HepG2 (cell line): ENCODE data around the gene PERP. TPM values are rescaled to one million over a fixed set of nuclear protein-coding genes. Genes with fewer than 3 reads are reported as not detected.

ENCODE experiments used
- ARNT2 ChIP-seq: sonication (generic); formaldehyde crosslinking; IDR thresholded peaks from 2 replicates; pipeline ENCODE4 v1.8.0; 2022; ENCODE audit warnings: mild to moderate bottlenecking, low read depth, missing genetic modification reagents, moderate library complexity
- CEBPB ChIP-seq: IDR thresholded peaks from 2 replicates; pipeline ENCODE4 v1.6.1; 2011; ENCODE audit warnings: low read depth, low read length, improper control_type of control experiment, borderline replicate concordance
- HMG20A ChIP-seq: IDR thresholded peaks from 2 replicates; pipeline ENCODE4 v1.6.1; 2016; ENCODE audit warnings: borderline replicate concordance
- KLF13 ChIP-seq: sonication (generic); formaldehyde crosslinking; IDR thresholded peaks from 2 replicates; pipeline ENCODE4 v1.4.0; 2020; ENCODE audit warnings: mild to moderate bottlenecking, missing genetic modification reagents
- MAF1 ChIP-seq: sonication (generic); formaldehyde crosslinking; IDR thresholded peaks from 2 replicates; pipeline ENCODE4 v1.5.0; 2020; ENCODE audit warnings: missing genetic modification reagents, borderline replicate concordance
- NCOA5 ChIP-seq: sonication (generic); formaldehyde crosslinking; IDR thresholded peaks from 2 replicates; pipeline ENCODE4 v1.4.0; 2020; ENCODE audit warnings: missing genetic modification reagents
- NR2F6 ChIP-seq, 2 experiments: IDR thresholded peaks; 2 replicates each; pipeline ENCODE4 v1.6.1; 2016; ENCODE audit warnings: antibody characterized with exemption in 1 of 2, mild to moderate bottlenecking in 1 of 2
- RXRB ChIP-seq: IDR thresholded peaks from 2 replicates; pipeline ENCODE4 v1.6.1; 2016; ENCODE audit warnings: borderline replicate concordance, missing genetic modification reagents, missing compliant biosample characterization
- SIN3A ChIP-seq: IDR thresholded peaks from 2 replicates; pipeline ENCODE4 v1.6.1; 2011; ENCODE audit warnings: low read depth, mild to moderate bottlenecking, control low read depth, low read length, borderline replicate concordance
- SMAD1 ChIP-seq: sonication (generic); formaldehyde crosslinking; IDR thresholded peaks from 2 replicates; pipeline ENCODE4 v1.4.0; 2020; ENCODE audit warnings: missing genetic modification reagents, low read depth, mild to moderate bottlenecking, borderline replicate concordance
- SOX13 ChIP-seq, 3 experiments: fragments of 450-650 bp in 1 of 3; sonication (generic) in 1 of 3; formaldehyde crosslinking in 1 of 3; IDR thresholded peaks in 2 of 3; conservative IDR thresholded peaks in 1 of 3; 2 replicates each; pipeline versions ENCODE4 v1.5.0 to v1.6.1; 2016 to 2020; ENCODE audit warnings: antibody characterized with exemption in 1 of 3, mild to moderate bottlenecking in 1 of 3, missing compliant biosample characterization in 1 of 3, missing genetic modification reagents in 1 of 3, moderate library complexity in 1 of 3
- SP5 ChIP-seq: IDR thresholded peaks from 2 replicates; pipeline ENCODE4 v1.6.1; 2016; ENCODE audit warnings: low read depth, borderline replicate concordance
- ZNF143 ChIP-seq: sonication (generic); formaldehyde crosslinking; IDR thresholded peaks from 2 replicates; pipeline ENCODE4 v1.4.0; 2020; ENCODE audit warnings: missing genetic modification reagents
- ZNF30 ChIP-seq: sonication (generic); formaldehyde crosslinking; IDR thresholded peaks from 2 replicates; pipeline ENCODE4 v1.5.0; 2020; ENCODE audit warnings: mild to moderate bottlenecking, missing genetic modification reagents
- ZNF670 ChIP-seq: sonication (generic); formaldehyde crosslinking; IDR thresholded peaks from 2 replicates; pipeline ENCODE4 v1.8.0; 2022; ENCODE audit warnings: mild to moderate bottlenecking, missing genetic modification reagents, borderline replicate concordance
- ZNF83 ChIP-seq: sonication (generic); formaldehyde crosslinking; IDR thresholded peaks from 2 replicates; pipeline ENCODE4 v1.4.0; 2020; ENCODE audit warnings: missing genetic modification reagents, mild to moderate bottlenecking, borderline replicate concordance
- polyA plus RNA-seq, 8 experiments: library from polyadenylated mRNA; depleted of rRNA in 3 of 8; stranded (reverse) in 7 of 8; unstranded in 1 of 8; fragments of >200 nt; fragmentation: Illumina TruSeq in 4 of 8; extraction: Trizol in 4 of 8; gene quantifications; 2 replicates each; pipeline versions ENCODE4 v1.2.1 to v1.2.3, GENCODE V29; 2011 to 2016; ENCODE audit warnings: low read depth in 4 of 8, missing spikeins in 1 of 8, mixed read lengths in 1 of 8; ENCODE audit not compliant: insufficient read depth in 1 of 8
- total RNA-seq, 5 experiments: library from RNA; depleted of rRNA; stranded (reverse); fragments of >200 nt; fragmentation: Illumina TruSeq; extraction: Trizol; gene quantifications; 2 replicates each; pipeline ENCODE4 v1.2.3, GENCODE V29; 2016; ENCODE audit warnings: low read depth in 1 of 5
- TF ChIP-seq, protein P1 (sequence below): IDR thresholded peaks from 2 replicates; pipeline ENCODE4 v1.6.1; 2016; ENCODE audit warnings: missing compliant biosample characterization, missing genetic modification reagents, borderline replicate concordance
- TF ChIP-seq, protein P2 (sequence below): sonication (generic); formaldehyde crosslinking; IDR thresholded peaks from 2 replicates; pipeline ENCODE4 v1.5.1; 2020; ENCODE audit warnings: missing genetic modification reagents, mild to moderate bottlenecking, borderline replicate concordance
- TF ChIP-seq, protein P3 (sequence below): sonication (generic); formaldehyde crosslinking; IDR thresholded peaks from 2 replicates; pipeline ENCODE4 v1.4.0; 2020; ENCODE audit warnings: missing genetic modification reagents
- TF ChIP-seq, protein P4 (sequence below): sonication (generic); formaldehyde crosslinking; conservative IDR thresholded peaks from 2 replicates; pipeline ENCODE4 v1.8.1; 2023; ENCODE audit warnings: missing genetic modification reagents
- TF ChIP-seq, protein P5 (sequence below): sonication (generic); formaldehyde crosslinking; IDR thresholded peaks from 2 replicates; pipeline ENCODE4 v1.4.0; 2020; ENCODE audit warnings: low read depth, mild to moderate bottlenecking, missing genetic modification reagents
- TF ChIP-seq, protein P6 (sequence below): sonication (generic); formaldehyde crosslinking; IDR thresholded peaks from 2 replicates; pipeline ENCODE4 v1.4.0; 2020; ENCODE audit warnings: missing genetic modification reagents

The PERP gene
- total and polyA plus RNA-seq, 2 of the 13 experiments (the other 11 are each of a cell fraction or from before 2014, with no cell fraction given) = 26.0 to 53.0 TPM

DNA sequence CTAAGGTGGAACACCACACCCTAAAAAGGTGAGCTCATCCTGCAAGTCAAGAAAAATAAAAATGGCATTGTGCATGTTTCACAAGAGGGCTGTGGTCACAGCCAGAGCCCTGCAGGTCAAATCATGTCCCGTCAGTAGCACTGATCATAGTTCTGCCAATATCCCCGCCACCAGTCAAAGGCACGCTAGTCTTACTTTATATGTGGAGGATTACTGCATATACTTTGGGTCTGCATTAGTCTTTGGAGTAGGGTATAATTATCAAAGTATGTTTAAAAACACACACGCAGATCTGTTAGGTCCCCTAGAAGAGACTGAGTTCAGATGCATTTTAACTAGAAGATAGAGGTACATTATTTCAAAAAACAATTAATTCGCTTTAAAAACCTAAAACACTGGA is 1.8 kb downstream of the PERP start (continued):
- TF ChIP-seq SOX13 (IDR thresholded peaks at IDR 0.05) (no peak), SOX13 (CRISPR knock-in tag; conservative IDR thresholded peaks at IDR 0.05 in 1 of 2, IDR thresholded peaks at IDR 0.05 in 1 of 2) (peak in 1 of 2 experiments; percentile 43; a peak in 1 of 4 replicates), HMG20A (CRISPR knock-in tag) (peak; percentile 10; the same call in 1 of the 2 replicates), ZNF143 (CRISPR knock-in tag) (no peak), SMAD1 (CRISPR knock-in tag) (no peak), RXRB (CRISPR knock-in tag) (peak; percentile 3; the same call in 1 of the 2 replicates), SIN3A (peak; percentile 23; the same call in 1 of the 2 replicates), KLF13 (CRISPR knock-in tag) (no peak), MAF1 (CRISPR knock-in tag) (no peak), NR2F6 (IDR thresholded peaks at IDR 0.05) (no peak), NR2F6 (CRISPR knock-in tag; IDR thresholded peaks at IDR 0.05) (peak; percentile 26; the same call in 1 of the 2 replicates), ARNT2 (CRISPR knock-in tag) (no peak), NCOA5 (CRISPR knock-in tag) (no peak), ZNF83 (no peak), ZNF30 (no peak), ZNF670 (0 out of 2 replicates have a peak, but pooled peaks have one; percentile 33), CEBPB (peak; percentile 60; the same call in 1 of the 2 replicates), SP5 (CRISPR knock-in tag) (no peak)
- TF ChIP-seq, protein P1, sequence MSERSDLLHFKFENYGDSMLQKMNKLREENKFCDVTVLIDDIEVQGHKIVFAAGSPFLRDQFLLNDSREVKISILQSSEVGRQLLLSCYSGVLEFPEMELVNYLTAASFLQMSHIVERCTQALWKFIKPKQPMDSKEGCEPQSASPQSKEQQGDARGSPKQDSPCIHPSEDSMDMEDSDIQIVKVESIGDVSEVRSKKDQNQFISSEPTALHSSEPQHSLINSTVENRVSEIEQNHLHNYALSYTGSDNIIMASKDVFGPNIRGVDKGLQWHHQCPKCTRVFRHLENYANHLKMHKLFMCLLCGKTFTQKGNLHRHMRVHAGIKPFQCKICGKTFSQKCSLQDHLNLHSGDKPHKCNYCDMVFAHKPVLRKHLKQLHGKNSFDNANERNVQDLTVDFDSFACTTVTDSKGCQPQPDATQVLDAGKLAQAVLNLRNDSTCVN (CRISPR knock-in tag) = no peak
- TF ChIP-seq, protein P2, sequence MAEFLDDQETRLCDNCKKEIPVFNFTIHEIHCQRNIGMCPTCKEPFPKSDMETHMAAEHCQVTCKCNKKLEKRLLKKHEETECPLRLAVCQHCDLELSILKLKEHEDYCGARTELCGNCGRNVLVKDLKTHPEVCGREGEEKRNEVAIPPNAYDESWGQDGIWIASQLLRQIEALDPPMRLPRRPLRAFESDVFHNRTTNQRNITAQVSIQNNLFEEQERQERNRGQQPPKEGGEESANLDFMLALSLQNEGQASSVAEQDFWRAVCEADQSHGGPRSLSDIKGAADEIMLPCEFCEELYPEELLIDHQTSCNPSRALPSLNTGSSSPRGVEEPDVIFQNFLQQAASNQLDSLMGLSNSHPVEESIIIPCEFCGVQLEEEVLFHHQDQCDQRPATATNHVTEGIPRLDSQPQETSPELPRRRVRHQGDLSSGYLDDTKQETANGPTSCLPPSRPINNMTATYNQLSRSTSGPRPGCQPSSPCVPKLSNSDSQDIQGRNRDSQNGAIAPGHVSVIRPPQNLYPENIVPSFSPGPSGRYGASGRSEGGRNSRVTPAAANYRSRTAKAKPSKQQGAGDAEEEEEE = no peak
- TF ChIP-seq, protein P3, sequence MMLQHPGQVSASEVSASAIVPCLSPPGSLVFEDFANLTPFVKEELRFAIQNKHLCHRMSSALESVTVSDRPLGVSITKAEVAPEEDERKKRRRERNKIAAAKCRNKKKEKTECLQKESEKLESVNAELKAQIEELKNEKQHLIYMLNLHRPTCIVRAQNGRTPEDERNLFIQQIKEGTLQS (CRISPR knock-in tag) = 0 out of 2 replicates have a peak, but pooled peaks have one; percentile 26
- TF ChIP-seq, protein P4, sequence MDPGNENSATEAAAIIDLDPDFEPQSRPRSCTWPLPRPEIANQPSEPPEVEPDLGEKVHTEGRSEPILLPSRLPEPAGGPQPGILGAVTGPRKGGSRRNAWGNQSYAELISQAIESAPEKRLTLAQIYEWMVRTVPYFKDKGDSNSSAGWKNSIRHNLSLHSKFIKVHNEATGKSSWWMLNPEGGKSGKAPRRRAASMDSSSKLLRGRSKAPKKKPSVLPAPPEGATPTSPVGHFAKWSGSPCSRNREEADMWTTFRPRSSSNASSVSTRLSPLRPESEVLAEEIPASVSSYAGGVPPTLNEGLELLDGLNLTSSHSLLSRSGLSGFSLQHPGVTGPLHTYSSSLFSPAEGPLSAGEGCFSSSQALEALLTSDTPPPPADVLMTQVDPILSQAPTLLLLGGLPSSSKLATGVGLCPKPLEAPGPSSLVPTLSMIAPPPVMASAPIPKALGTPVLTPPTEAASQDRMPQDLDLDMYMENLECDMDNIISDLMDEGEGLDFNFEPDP (CRISPR knock-in tag) = 0 out of 2 replicates have a peak, but pooled peaks have one; percentile 82
- TF ChIP-seq, protein P5, sequence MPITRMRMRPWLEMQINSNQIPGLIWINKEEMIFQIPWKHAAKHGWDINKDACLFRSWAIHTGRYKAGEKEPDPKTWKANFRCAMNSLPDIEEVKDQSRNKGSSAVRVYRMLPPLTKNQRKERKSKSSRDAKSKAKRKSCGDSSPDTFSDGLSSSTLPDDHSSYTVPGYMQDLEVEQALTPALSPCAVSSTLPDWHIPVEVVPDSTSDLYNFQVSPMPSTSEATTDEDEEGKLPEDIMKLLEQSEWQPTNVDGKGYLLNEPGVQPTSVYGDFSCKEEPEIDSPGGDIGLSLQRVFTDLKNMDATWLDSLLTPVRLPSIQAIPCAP = no peak
- TF ChIP-seq, protein P6, sequence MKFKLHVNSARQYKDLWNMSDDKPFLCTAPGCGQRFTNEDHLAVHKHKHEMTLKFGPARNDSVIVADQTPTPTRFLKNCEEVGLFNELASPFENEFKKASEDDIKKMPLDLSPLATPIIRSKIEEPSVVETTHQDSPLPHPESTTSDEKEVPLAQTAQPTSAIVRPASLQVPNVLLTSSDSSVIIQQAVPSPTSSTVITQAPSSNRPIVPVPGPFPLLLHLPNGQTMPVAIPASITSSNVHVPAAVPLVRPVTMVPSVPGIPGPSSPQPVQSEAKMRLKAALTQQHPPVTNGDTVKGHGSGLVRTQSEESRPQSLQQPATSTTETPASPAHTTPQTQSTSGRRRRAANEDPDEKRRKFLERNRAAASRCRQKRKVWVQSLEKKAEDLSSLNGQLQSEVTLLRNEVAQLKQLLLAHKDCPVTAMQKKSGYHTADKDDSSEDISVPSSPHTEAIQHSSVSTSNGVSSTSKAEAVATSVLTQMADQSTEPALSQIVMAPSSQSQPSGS (CRISPR knock-in tag) = 0 out of 2 replicates have a peak, but pooled peaks have one; percentile 14
